22Rv1 (cell line): ENCODE data around the gene KCNE3.

Experiments used
- ZFX ChIP-seq: fragments of 450-650 bp; IDR thresholded peaks from 2 replicates; pipeline ENCODE4 v1.6.1; 2017; ENCODE audit warnings: antibody characterized with exemption, borderline replicate concordance
- TF ChIP-seq, protein P1 (sequence below): fragments of 450-650 bp; IDR thresholded peaks from 2 replicates; pipeline ENCODE4 v1.5.1; 2017; ENCODE audit warnings: mild to moderate bottlenecking

DNA sequence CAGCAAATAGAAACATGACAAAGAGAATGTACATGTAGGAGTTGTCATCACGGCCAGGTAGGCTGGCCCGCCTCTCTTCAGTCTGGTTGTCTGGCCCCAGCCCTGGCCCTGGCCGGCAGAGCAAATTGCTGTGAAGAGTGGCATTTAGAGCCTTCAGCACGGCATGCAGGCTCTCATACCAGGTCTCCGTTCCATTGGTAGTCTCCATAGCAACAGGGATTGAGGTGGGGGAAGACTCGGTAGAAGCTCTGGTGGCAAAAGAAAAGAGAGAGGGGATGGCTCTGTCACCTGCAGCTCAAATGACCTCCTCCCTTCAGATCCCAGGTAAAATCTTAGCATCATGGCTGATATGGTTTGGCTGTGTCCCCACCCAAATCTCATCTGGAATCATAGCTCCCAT lies 10.0 kb downstream of the KCNE3 start:
- TF ChIP-seq, protein P1, sequence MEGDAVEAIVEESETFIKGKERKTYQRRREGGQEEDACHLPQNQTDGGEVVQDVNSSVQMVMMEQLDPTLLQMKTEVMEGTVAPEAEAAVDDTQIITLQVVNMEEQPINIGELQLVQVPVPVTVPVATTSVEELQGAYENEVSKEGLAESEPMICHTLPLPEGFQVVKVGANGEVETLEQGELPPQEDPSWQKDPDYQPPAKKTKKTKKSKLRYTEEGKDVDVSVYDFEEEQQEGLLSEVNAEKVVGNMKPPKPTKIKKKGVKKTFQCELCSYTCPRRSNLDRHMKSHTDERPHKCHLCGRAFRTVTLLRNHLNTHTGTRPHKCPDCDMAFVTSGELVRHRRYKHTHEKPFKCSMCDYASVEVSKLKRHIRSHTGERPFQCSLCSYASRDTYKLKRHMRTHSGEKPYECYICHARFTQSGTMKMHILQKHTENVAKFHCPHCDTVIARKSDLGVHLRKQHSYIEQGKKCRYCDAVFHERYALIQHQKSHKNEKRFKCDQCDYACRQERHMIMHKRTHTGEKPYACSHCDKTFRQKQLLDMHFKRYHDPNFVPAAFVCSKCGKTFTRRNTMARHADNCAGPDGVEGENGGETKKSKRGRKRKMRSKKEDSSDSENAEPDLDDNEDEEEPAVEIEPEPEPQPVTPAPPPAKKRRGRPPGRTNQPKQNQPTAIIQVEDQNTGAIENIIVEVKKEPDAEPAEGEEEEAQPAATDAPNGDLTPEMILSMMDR: no peak
- no peak for TF ChIP-seq ZFX
